Thyroid gland (tissue), 4 donors: ENCODE measurements around the gene F13A1. TPM values are rescaled to one million over a fixed set of nuclear protein-coding genes. Genes with fewer than 3 reads are reported as not detected.

Experiments used
- DNase-seq, 2 donors: peaks; one replicate each; pipeline ENCODE4 v3.0.0-alpha.2; 2019
- H3K27ac ChIP-seq, 3 donors: fragments of 200-600 bp; sonication (generic); 1 replicate in 2 of 3; 2 replicates in 1 of 3; pipeline ENCODE4 v1.5.1; 2016 to 2019; ENCODE audit warnings: mild to moderate bottlenecking in 1 of 3, moderate library complexity in 1 of 3
- H3K27me3 ChIP-seq: fragments of 200-600 bp; sonication (generic); one replicate; pipeline ENCODE4 v1.5.1; 2019
- H3K36me3 ChIP-seq, 2 donors: fragments of 200-600 bp; sonication (generic); one replicate each; pipeline ENCODE4 v1.5.1; 2016 to 2019
- H3K4me1 ChIP-seq, 2 donors: fragments of 200-600 bp; sonication (generic); one replicate each; pipeline ENCODE4 v1.5.1; 2017 to 2019
- H3K4me3 ChIP-seq, 3 donors: fragments of 200-600 bp; sonication (generic); replicated peaks in 1 of 3; 1 replicate in 2 of 3; 2 replicates in 1 of 3; pipeline ENCODE4 v1.5.1; 2016; ENCODE audit warnings: mild to moderate bottlenecking in 1 of 3
- H3K9me3 ChIP-seq: fragments of 200-600 bp; sonication (generic); one replicate; pipeline ENCODE4 v1.5.1; 2017
- POLR2A ChIP-seq, 2 donors: fragments of 450-650 bp; IDR thresholded peaks; one replicate each; pipeline ENCODE4 v1.6.1; 2017; ENCODE audit warnings: antibody characterized with exemption in 2 of 2, mild to moderate bottlenecking in 2 of 2, moderate library complexity in 1 of 2
- WGBS, 2 donors: methylation state at CpG; one replicate each; pipeline ENCODE4 v1.1.5; 2017; 5-methylcytosine and 5-hydroxymethylcytosine counted together
- intact Hi-C: fragments of 100-400 bp; cut with DNase I; formaldehyde crosslinking; loops from one replicate; pipeline ENCODE4 v1.15.1; 2023
- total RNA-seq, 4 donors: library from RNA; depleted of rRNA; stranded (reverse); fragments of >200 nt; gene quantifications; one replicate each; pipeline ENCODE4 v1.2.3, GENCODE V29; 2016
- TF ChIP-seq, protein P1 (sequence below), 6 experiments: fragments of 200-600 bp in 3 of 6; fragments of 450-650 bp in 3 of 6; sonication (generic) in 3 of 6; IDR thresholded peaks; one replicate each; pipeline ENCODE4 v1.5.1; 2016 to 2019; ENCODE audit warnings: antibody characterized with exemption in 6 of 6, mild to moderate bottlenecking in 2 of 6, inconsistent platforms in 1 of 6, moderate library complexity in 1 of 6

Gene F13A1
- 100 to 1,000 TPM in 1 of 4 donors, 10 to 100 TPM in 3; 23.7 to 139 (median 54.7) TPM for total RNA-seq

DNA sequence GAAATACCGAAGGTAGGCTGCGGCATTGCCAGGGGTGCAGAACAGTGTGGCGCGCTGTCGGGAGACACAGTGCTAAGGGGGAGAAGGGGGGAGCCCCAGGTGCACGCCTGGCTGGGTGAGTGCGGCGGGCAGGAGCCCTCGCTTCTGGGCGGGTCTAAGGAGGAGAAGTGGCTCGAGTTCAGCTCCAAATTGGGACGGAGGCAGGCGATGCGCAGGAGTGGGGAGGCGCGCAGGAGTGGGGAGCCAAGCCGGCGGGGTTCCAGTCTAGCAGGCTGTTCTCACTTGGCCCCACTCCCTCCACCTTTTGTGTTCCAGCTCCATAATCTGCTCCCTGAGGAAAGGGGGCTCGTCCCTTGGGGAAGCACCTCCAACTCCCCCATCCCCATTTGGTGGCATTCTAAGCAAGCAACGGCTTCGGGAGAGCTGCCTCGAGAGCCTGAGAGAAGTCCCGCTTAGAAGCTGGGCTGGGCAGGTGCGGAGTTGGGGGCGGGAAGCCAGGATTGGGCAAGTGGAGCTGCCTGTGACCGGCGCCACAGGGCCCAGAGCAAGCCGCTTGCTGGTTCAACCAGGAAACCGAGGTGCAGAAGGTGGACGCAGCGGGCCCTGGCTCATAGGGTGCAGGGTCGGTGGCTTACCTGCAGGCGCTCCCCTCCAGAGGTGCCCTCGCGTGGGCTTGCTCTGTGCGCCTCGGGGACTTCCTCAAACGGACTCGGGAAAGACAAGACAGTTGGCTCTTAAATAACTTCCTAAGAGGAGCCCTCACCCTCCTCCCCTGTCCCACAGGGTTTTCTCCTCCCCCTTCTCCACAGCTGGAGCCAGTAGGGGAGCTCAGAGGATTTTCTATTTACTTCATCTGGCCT is at the start of gene F13A1:
Gene F13A1 (minus strand): TSS at position 711 of the 860 bp plus-strand sequence. CDS start 1,998 bp downstream, outside the sequence.
- peaks cover 5% of the 10 kb centered on the region for H3K27me3 ChIP-seq
- no peak within 1 kb of the TSS for H3K27ac ChIP-seq
- no peaks in the 10 kb centered on the region for H3K36me3 ChIP-seq
- 9 to 14% methylated on average over 28 to 35 of the region's 39 CpGs for WGBS, 2 donors
- TF ChIP-seq, protein P1, sequence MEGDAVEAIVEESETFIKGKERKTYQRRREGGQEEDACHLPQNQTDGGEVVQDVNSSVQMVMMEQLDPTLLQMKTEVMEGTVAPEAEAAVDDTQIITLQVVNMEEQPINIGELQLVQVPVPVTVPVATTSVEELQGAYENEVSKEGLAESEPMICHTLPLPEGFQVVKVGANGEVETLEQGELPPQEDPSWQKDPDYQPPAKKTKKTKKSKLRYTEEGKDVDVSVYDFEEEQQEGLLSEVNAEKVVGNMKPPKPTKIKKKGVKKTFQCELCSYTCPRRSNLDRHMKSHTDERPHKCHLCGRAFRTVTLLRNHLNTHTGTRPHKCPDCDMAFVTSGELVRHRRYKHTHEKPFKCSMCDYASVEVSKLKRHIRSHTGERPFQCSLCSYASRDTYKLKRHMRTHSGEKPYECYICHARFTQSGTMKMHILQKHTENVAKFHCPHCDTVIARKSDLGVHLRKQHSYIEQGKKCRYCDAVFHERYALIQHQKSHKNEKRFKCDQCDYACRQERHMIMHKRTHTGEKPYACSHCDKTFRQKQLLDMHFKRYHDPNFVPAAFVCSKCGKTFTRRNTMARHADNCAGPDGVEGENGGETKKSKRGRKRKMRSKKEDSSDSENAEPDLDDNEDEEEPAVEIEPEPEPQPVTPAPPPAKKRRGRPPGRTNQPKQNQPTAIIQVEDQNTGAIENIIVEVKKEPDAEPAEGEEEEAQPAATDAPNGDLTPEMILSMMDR (IDR thresholded peaks at IDR 0.05), result no peak
- no peak for TF ChIP-seq POLR2A (IDR thresholded peaks at IDR 0.05)
- H3K9me3 ChIP-seq, result no peaks in the 10 kb centered on the region
- peaks cover 4 to 9% of the 10 kb centered on the region in 2 donors for H3K4me1 ChIP-seq
- H3K4me3 ChIP-seq, result no peak within 1 kb of the TSS
- DNase-seq, result peak; percentile 29 to 42
- intact Hi-C loops, result no loop called here

DNA sequence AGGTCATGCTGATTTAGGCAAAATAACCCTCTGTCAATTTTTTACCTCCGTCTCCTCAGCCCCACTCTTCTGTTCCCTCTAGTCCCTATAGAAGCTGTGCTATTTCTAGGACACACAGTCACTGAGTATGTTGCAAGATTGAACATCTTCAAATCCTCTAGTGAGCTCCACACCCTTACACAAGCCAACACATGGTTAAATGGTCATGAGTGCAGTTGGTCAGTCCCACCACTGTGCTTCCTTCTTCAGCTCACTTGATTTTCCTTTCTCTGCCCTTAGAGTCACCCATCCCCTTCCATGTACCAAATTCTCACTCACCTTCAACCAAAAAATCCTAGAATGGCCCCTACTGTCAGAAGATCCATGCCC is 48.2 kb upstream of the F13A1 start:
- intact Hi-C loops, result no loop called here
- Histone ChIP-seq H3K27me3 (no peaks in the 10 kb centered on the region), H3K4me1 (peaks cover 18 to 26% of the 10 kb centered on the region in 2 donors), H3K4me3 (no peak overlapping the region), H3K9me3 (no peaks in the 10 kb centered on the region), H3K36me3 (no peaks in the 10 kb centered on the region), H3K27ac (no peak overlapping the region)
- no peak for TF ChIP-seq POLR2A (IDR thresholded peaks at IDR 0.05)
- TF ChIP-seq, protein P1 (IDR thresholded peaks at IDR 0.05), result no peak
- DNase-seq, result no peak
- WGBS, 2 donors, result 93 to 97% methylated on average over 1 of the region's 1 CpG

DNA sequence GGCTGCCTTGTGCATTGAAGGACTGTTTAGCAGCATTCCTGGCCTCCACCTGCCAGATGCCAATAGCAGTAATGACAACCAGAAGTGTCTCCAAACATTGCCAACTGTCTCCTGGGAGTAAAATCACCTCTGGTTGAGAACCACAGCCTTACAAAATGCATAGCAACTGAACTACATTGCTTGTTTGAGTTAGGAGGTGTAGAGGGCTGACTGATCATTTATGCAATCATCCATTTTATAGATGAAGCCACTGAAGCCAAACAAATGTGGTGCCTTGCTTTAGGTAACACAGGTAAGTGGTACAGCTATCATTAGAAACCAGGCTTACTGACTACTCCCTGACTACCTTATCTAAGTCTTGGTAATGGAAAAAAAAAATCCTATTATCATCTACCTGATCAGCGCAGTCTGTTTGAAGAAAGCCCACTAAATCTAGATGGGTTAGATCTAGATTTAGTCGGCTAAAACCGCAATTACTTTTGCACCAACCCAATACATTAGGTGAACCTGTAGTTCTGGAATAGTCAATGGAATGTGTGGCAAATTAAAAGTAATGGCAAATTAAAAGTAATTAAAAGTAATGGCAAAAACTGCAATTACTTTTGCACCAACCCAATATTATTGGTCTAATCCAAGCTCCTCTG is 47.7 kb upstream of the F13A1 start:
- 95% methylated on average over 3 of the region's 3 CpGs for WGBS, 2 donors
- Histone ChIP-seq H3K4me1 (peaks cover 18 to 26% of the 10 kb centered on the region in 2 donors), H3K27me3 (no peaks in the 10 kb centered on the region), H3K9me3 (no peaks in the 10 kb centered on the region), H3K36me3 (no peaks in the 10 kb centered on the region), H3K4me3 (no peak overlapping the region), H3K27ac (no peak overlapping the region)
- TF ChIP-seq, protein P1 (IDR thresholded peaks at IDR 0.05), result no peak
- no peak for TF ChIP-seq POLR2A (IDR thresholded peaks at IDR 0.05)
- intact Hi-C loops, result no loop called here
- no peak for DNase-seq

DNA sequence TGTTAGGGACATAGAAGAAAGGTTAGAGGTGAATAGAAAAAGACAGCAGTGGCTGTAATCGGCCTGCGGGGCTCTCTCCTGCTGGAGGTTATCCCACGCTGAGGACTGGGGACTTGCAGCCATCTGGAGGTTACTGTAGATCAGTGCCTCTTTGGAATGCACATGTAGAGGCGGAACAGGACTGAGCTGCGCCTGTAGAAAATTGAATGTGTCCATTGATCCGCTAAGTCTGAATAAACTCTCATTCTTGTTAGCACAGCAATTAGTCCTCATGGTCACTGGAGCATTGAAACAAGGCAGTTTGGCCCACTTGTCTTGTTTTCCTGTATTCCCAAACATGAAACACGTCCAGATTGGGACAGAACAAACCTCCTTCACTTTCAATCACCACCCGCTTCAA is 46.3 kb upstream of the F13A1 start:
- Histone ChIP-seq H3K4me1 (peaks cover 18 to 26% of the 10 kb centered on the region in 2 donors), H3K9me3 (no peaks in the 10 kb centered on the region), H3K4me3 (no peak overlapping the region), H3K27ac (peak overlapping the region in 2 of 3 donors; percentile 21 to 59), H3K36me3 (no peaks in the 10 kb centered on the region), H3K27me3 (no peaks in the 10 kb centered on the region)
- peak; percentile 76 to 79 for DNase-seq
- intact Hi-C loops, result no loop called here
- whole genome bisulfite sequencing, 2 donors, result 31 to 32% methylated on average over 8 of the region's 8 CpGs
- no peak for TF ChIP-seq POLR2A (IDR thresholded peaks at IDR 0.05)
- TF ChIP-seq, protein P1 (IDR thresholded peaks at IDR 0.05), result peak in 2 of 6 experiments; percentile 26 to 27

DNA sequence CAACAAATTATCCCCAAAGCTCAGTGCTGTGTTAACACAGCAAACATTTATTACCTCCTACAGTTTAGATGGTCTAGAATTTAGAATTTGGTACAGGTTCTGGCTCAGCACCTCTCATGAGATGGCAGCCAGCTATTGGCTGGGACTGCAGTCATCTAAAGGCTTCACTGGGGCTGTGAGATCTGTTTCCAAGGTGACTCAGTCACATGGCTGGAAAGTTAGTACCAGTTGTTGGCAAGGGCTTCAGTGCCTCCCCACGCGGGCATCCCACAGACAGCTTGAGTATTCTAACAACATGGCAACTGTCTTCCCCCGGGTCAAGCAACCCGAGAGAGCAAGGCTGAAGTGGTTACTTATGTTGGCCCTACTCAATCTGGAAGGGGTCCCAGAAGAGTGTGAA is 44.8 kb upstream of the F13A1 start:
- Histone ChIP-seq H3K27ac (no peak overlapping the region), H3K9me3 (no peaks in the 10 kb centered on the region), H3K27me3 (no peaks in the 10 kb centered on the region), H3K4me3 (no peak overlapping the region), H3K4me1 (peaks cover 18 to 26% of the 10 kb centered on the region in 2 donors), H3K36me3 (no peaks in the 10 kb centered on the region)
- TF ChIP-seq, protein P1 (IDR thresholded peaks at IDR 0.05), result no peak
- TF ChIP-seq POLR2A (IDR thresholded peaks at IDR 0.05), result no peak
- peak in 1 of 2 donors; percentile 9 for DNase-seq
- intact Hi-C loops, result no loop called here
- 88 to 89% methylated on average over 4 of the region's 4 CpGs for WGBS, 2 donors
